H1 (cell line): ENCODE data around the gene DYRK1A. TPM values are rescaled to one million over a fixed set of nuclear protein-coding genes. Genes with fewer than 3 reads are reported as not detected.

Experiments
- CTCF ChIA-PET: fragments of 300-600 bp; sonication (Branson Sonifier 250); formaldehyde crosslinking; loops from one replicate; lab custom pipeline; 2021; ENCODE audit not compliant: partially characterized antibody; lab: Charles Lee
- POLR2A ChIA-PET: fragments of 300-600 bp; sonication (Branson Sonifier 250); formaldehyde crosslinking; loops from one replicate; lab custom pipeline; 2021; ENCODE audit warnings: inconsistent platforms; ENCODE audit not compliant: partially characterized antibody; lab: Charles Lee
- DNase-seq, 2 experiments: peaks; one replicate each; pipeline versions ENCODE4 v3.0.0 to v3.0.0-alpha.2; 2010 to 2022; ENCODE audit warnings: low spot score in 2 of 2, low read depth in 1 of 2, mixed read lengths in 1 of 2
- FAIRE-seq: peaks from 2 replicates; lab custom pipeline; 2011; peaks lifted over from hg19 to GRCh38; lab: Jason Lieb, UNC
- H2AFZ ChIP-seq: 2 replicates; pipeline ENCODE4 v1.8.1; 2012; ENCODE audit warnings: low read length, inconsistent platforms
- H2AK5ac ChIP-seq: 2 replicates; pipeline ENCODE4 v1.6.1; 2013; ENCODE audit warnings: low read depth, low read length
- H2BK120ac ChIP-seq: replicated peaks from 2 replicates; pipeline ENCODE3; 2013; ENCODE audit warnings: low read depth, low read length, inconsistent platforms
- H2BK12ac ChIP-seq: 2 replicates; pipeline ENCODE4 v1.6.1; 2013; ENCODE audit warnings: low read depth, low read length
- H2BK15ac ChIP-seq: 2 replicates; pipeline ENCODE4 v1.6.1; 2013; ENCODE audit warnings: low read length
- H2BK20ac ChIP-seq: 2 replicates; pipeline ENCODE4 v1.6.1; 2013; ENCODE audit warnings: low read length
- H2BK5ac ChIP-seq: 2 replicates; pipeline ENCODE4 v1.6.1; 2013; ENCODE audit warnings: low read depth, low read length
- H3K14ac ChIP-seq: 2 replicates; pipeline ENCODE4 v1.6.1; 2013; ENCODE audit warnings: inconsistent platforms; ENCODE audit not compliant: insufficient read length
- H3K18ac ChIP-seq: 2 replicates; pipeline ENCODE4 v1.6.1; 2013; ENCODE audit warnings: low read length; ENCODE audit errors: extremely low read depth
- H3K23ac ChIP-seq: 2 replicates; pipeline ENCODE4 v1.6.1; 2013; ENCODE audit warnings: inconsistent platforms; ENCODE audit not compliant: insufficient read length
- H3K23me2 ChIP-seq: 2 replicates; pipeline ENCODE4 v1.6.1; 2013; ENCODE audit warnings: low read depth, low read length
- H3K27ac ChIP-seq: 2 replicates; pipeline ENCODE4 v1.6.1; 2011; ENCODE audit warnings: low read depth, low read length, inconsistent platforms
- H3K27me3 ChIP-seq, 4 experiments: replicated peaks in 1 of 4; 1 replicate in 1 of 4; 2 replicates in 3 of 4; pipeline versions ENCODE4 v1.6.1 to v1.8.1; 2011 to 2013; ENCODE audit warnings: low read length in 3 of 4, mild to moderate bottlenecking in 3 of 4, inconsistent platforms in 2 of 4, mixed read lengths in 2 of 4, moderate library complexity in 1 of 4; ENCODE audit not compliant: control insufficient read depth in 3 of 4, insufficient read depth in 3 of 4; ENCODE audit errors: extremely low read depth in 1 of 4
- H3K36me3 ChIP-seq, 4 experiments: 2 replicates each; pipeline versions ENCODE4 v1.6.1 to v1.8.1; 2011 to 2013; ENCODE audit warnings: mild to moderate bottlenecking in 4 of 4, low read length in 3 of 4, moderate library complexity in 2 of 4, control low read depth in 1 of 4, inconsistent platforms in 1 of 4; ENCODE audit not compliant: insufficient read depth in 4 of 4, control insufficient read depth in 2 of 4
- H3K4ac ChIP-seq: replicated peaks from 2 replicates; pipeline ENCODE3; 2013; ENCODE audit warnings: low read length, low read depth, mixed read lengths, inconsistent platforms; ENCODE audit not compliant: insufficient read length
- H3K4me1 ChIP-seq, 4 experiments: replicated peaks in 1 of 4; 1 replicate in 1 of 4; 2 replicates in 3 of 4; pipeline versions ENCODE4 v1.6.1 to v1.8.1; 2011 to 2013; ENCODE audit warnings: low read length in 3 of 4, inconsistent platforms in 2 of 4, mixed read lengths in 1 of 4; ENCODE audit not compliant: insufficient read depth in 4 of 4, control insufficient read depth in 3 of 4
- H3K4me2 ChIP-seq, 2 experiments: 2 replicates each; pipeline versions ENCODE4 v1.6.1 to v1.8.1; 2011 to 2013; ENCODE audit warnings: low read depth in 2 of 2, low read length in 2 of 2, control low read depth in 1 of 2, inconsistent platforms in 1 of 2, mild to moderate bottlenecking in 1 of 2; ENCODE audit not compliant: insufficient read depth in 1 of 2
- H3K4me3 ChIP-seq, 4 experiments: fragments of 200-600, 300-600 bp in 1 of 4; sonication (generic), shearing (Covaris generic), sonication (Bioruptor Twin) in 1 of 4; 2 replicates each; pipeline versions ENCODE4 v1.5.1 to v1.8.1; 2011 to 2016; ENCODE audit warnings: low read length in 4 of 4, low read depth in 3 of 4, control low read depth in 2 of 4, inconsistent platforms in 2 of 4, mild to moderate bottlenecking in 2 of 4, mixed read lengths in 1 of 4, moderate library complexity in 1 of 4; ENCODE audit not compliant: insufficient read depth in 2 of 4; ENCODE audit errors: extremely low read depth in 1 of 4
- H3K56ac ChIP-seq: replicated peaks from 2 replicates; pipeline ENCODE3; 2013; ENCODE audit warnings: low read depth, mild to moderate bottlenecking, mixed read lengths, low read length, inconsistent platforms; ENCODE audit not compliant: insufficient read length
- H3K79me1 ChIP-seq: 2 replicates; pipeline ENCODE4 v1.6.1; 2013; ENCODE audit warnings: low read depth, low read length, control low read depth
- H3K79me2 ChIP-seq, 2 experiments: 2 replicates each; pipeline versions ENCODE4 v1.6.1 to v1.8.1; 2012 to 2013; ENCODE audit warnings: low read length in 2 of 2, mild to moderate bottlenecking in 2 of 2, inconsistent platforms in 1 of 2; ENCODE audit not compliant: insufficient read depth in 2 of 2, control insufficient read depth in 1 of 2
- H3K9ac ChIP-seq, 4 experiments: replicated peaks in 1 of 4; 1 replicate in 1 of 4; 2 replicates in 3 of 4; pipeline versions ENCODE4 v1.6.1 to v1.8.1; 2011 to 2013; ENCODE audit warnings: low read depth in 3 of 4, low read length in 3 of 4, control low read depth in 2 of 4, mild to moderate bottlenecking in 2 of 4, moderate library complexity in 2 of 4, inconsistent platforms in 1 of 4; ENCODE audit errors: extremely low read depth in 1 of 4
- H3K9me3 ChIP-seq, 2 experiments: 2 replicates each; pipeline versions ENCODE4 v1.6.1 to v1.8.1; 2012 to 2013; ENCODE audit warnings: mild to moderate bottlenecking in 2 of 2, moderate library complexity in 2 of 2, control low read depth in 1 of 2, inconsistent platforms in 1 of 2, low read depth in 1 of 2, low read length in 1 of 2, mixed read lengths in 1 of 2; ENCODE audit not compliant: insufficient read depth in 2 of 2
- H4K20me1 ChIP-seq, 2 experiments: replicated peaks in 1 of 2; 2 replicates each; pipeline versions ENCODE3 to v1.8.1; 2011 to 2013; ENCODE audit warnings: inconsistent platforms in 2 of 2, low read length in 2 of 2, mild to moderate bottlenecking in 1 of 2; ENCODE audit not compliant: insufficient read depth in 2 of 2, control insufficient read depth in 1 of 2
- H4K5ac ChIP-seq: 2 replicates; pipeline ENCODE4 v1.6.1; 2013; ENCODE audit warnings: low read length, low read depth, mixed read lengths, inconsistent platforms; ENCODE audit not compliant: insufficient read length
- H4K8ac ChIP-seq: 2 replicates; pipeline ENCODE4 v1.8.0; 2013; ENCODE audit warnings: mild to moderate bottlenecking, moderate library complexity, low read length, inconsistent platforms; ENCODE audit not compliant: insufficient read depth; ENCODE audit errors: extremely low read depth
- H4K91ac ChIP-seq: replicated peaks from 2 replicates; pipeline ENCODE3; 2013; ENCODE audit warnings: low read length, mixed read lengths, inconsistent platforms; ENCODE audit not compliant: insufficient read length
- BACH1 ChIP-seq: IDR thresholded peaks from 2 replicates; pipeline ENCODE4 v1.6.1; 2012; ENCODE audit warnings: low read length, improper control_type of control experiment
- CHD1 ChIP-seq: IDR thresholded peaks from 2 replicates; pipeline ENCODE4 v1.6.1; 2012; ENCODE audit warnings: low read depth, low read length, improper control_type of control experiment
- E2F6 ChIP-seq: IDR thresholded peaks from 2 replicates; pipeline ENCODE4 v1.6.1; 2012; ENCODE audit warnings: inconsistent platforms
- GTF2F1 ChIP-seq: IDR thresholded peaks from 2 replicates; pipeline ENCODE4 v1.6.1; 2012; ENCODE audit warnings: low read depth, low read length, improper control_type of control experiment, borderline replicate concordance
- POLR2A ChIP-seq, 2 experiments: IDR thresholded peaks; 1 replicate in 1 of 2; 2 replicates in 1 of 2; pipeline ENCODE4 v1.6.1; 2011; ENCODE audit warnings: low read depth in 2 of 2, low read length in 2 of 2, mild to moderate bottlenecking in 2 of 2; ENCODE audit errors: control extremely low read depth in 1 of 2
- RAD21 ChIP-seq, 2 experiments: IDR thresholded peaks in 1 of 2; conservative IDR thresholded peaks in 1 of 2; 2 replicates each; pipeline ENCODE4 v1.6.1; 2011; ENCODE audit warnings: low read depth in 2 of 2, low read length in 2 of 2, improper control_type of control experiment in 1 of 2, inconsistent platforms in 1 of 2, mild to moderate bottlenecking in 1 of 2, moderate library complexity in 1 of 2
- RBBP5 ChIP-seq: IDR thresholded peaks from 2 replicates; pipeline ENCODE4 v1.7.1; 2012; ENCODE audit warnings: low read depth, mild to moderate bottlenecking, inconsistent platforms, low read length, moderate library complexity, borderline replicate concordance
- TCF12 ChIP-seq: IDR thresholded peaks from 2 replicates; pipeline ENCODE4 v1.6.1; 2011; ENCODE audit warnings: low read depth, mild to moderate bottlenecking, low read length
- USF2 ChIP-seq: IDR thresholded peaks from 2 replicates; pipeline ENCODE4 v1.6.1; 2011; ENCODE audit warnings: low read length, improper control_type of control experiment
- WGBS, 2 experiments: shearing (Covaris generic) in 1 of 2; methylation state at CpG; one replicate each; pipeline versions ENCODE4 v1.1.6 to v1.1.7; 2013 to 2015; ENCODE audit warnings: low lambda C conversion rate in 2 of 2, mixed read lengths in 2 of 2, inconsistent platforms in 1 of 2, low coverage in 1 of 2, missing lambda C conversion rate in 1 of 2; ENCODE audit not compliant: insufficient replicate concordance in 2 of 2, insufficient coverage in 1 of 2, insufficient read length in 1 of 2; ENCODE audit errors: extremely low coverage in 1 of 2, missing lambda C conversion rate in 1 of 2; 5-methylcytosine and 5-hydroxymethylcytosine counted together
- polyA plus RNA-seq, 7 experiments: library from polyadenylated mRNA; depleted of rRNA in 3 of 7; stranded (reverse) in 5 of 7; unstranded in 2 of 7; fragments of >200 nt in 5 of 7; fragments of 200-250 nt in 2 of 7; gene quantifications; 1 replicate in 5 of 7; 2 replicates in 1 of 7; 4 replicates in 1 of 7; pipeline versions ENCODE4 v1.2.1 to v1.2.3, GENCODE V29; 2011 to 2013; ENCODE audit warnings: missing spikeins in 2 of 7, mixed read lengths in 2 of 7
- total RNA-seq: library from RNA; stranded (reverse); fragmentation: NEBNext Ultra II Directional; extraction: Animal tissue kit (Norgen Biotek cat#: 25700); gene quantifications from 2 replicates; pipeline ENCODE4 v1.2.1, GENCODE V29; 2021

Gene DYRK1A
- total and polyA plus RNA-seq, 2 of the 8 experiments (the other 6 are each of a cell fraction or from before 2014, with no cell fraction given) = 61.1 to 62.2 TPM

GRCh38 chr21:37416914-37417313, 50.3 kb downstream of the DYRK1A start:
- no peak overlapping the region for H3K18ac ChIP-seq
- peaks cover 0 to 5% (median 3%) of the 10 kb centered on the region in 4 experiments; a peak in 3 of 7 replicates for H3K4me1 ChIP-seq
- FAIRE-seq (no peak), DNase-seq (no peak)
- H3K4me2 ChIP-seq = no peak overlapping the region
- no peaks in the 10 kb centered on the region for H3K27me3 ChIP-seq
- H3K79me1 ChIP-seq = peaks cover 3% of the 10 kb centered on the region; the same call in 1 of the 2 replicates
- WGBS, 2 experiments = 100% methylated on average over 2 of the region's 2 CpGs; no CpG with 5 or more reads in 1 of the 2 experiments
- no peak overlapping the region for H2BK12ac ChIP-seq
- no peak overlapping the region for H3K4ac ChIP-seq
- POLR2A ChIA-PET = interaction anchor here (1.0 to 1.3 kb wide), 2 partner anchors 8 to 51 kb away, joined by 3 to 4 read pairs; partner anchors contain the start of gene DYRK1A
- H3K36me3 ChIP-seq = peaks cover 0 to 5% (median 0%) of the 10 kb centered on the region in 4 experiments; a peak in 1 of 8 replicates
- no peak overlapping the region for H2AFZ ChIP-seq
- H3K56ac ChIP-seq = no peak overlapping the region
- peaks cover 26 to 100% of the 10 kb centered on the region in 2 experiments for H3K79me2 ChIP-seq
- TF ChIP-seq BACH1 (no peak), E2F6 (no peak), CHD1 (no peak), RBBP5 (no peak), USF2 (no peak), TCF12 (no peak), RAD21 (IDR thresholded peaks at IDR 0.05 in 1 of 2, conservative IDR thresholded peaks at IDR 0.05 in 1 of 2; ENCODE audit: low read depth in 2 of 2, low read length in 2 of 2) (no peak), GTF2F1 (no peak), POLR2A (IDR thresholded peaks at IDR 0.05; ENCODE audit: control extremely low read depth in 1 of 2, low read depth in 2 of 2, low read length in 2 of 2) (no peak)
- H2BK120ac ChIP-seq = no peak overlapping the region
- no peak overlapping the region for H4K5ac ChIP-seq
- no peak overlapping the region for H3K23ac ChIP-seq
- H2BK5ac ChIP-seq = no peak overlapping the region
- no peak overlapping the region for H2BK20ac ChIP-seq
- H3K9me3 ChIP-seq = no peaks in the 10 kb centered on the region
- H3K27ac ChIP-seq = no peak overlapping the region
- CTCF ChIA-PET = no interaction called here
- H3K14ac ChIP-seq = no peak overlapping the region
- H4K91ac ChIP-seq = no peak overlapping the region
- no peak overlapping the region for H3K4me3 ChIP-seq
- H3K9ac ChIP-seq = no peak overlapping the region
- no peaks in the 10 kb centered on the region for H3K23me2 ChIP-seq
- no peak overlapping the region for H2BK15ac ChIP-seq
- H2AK5ac ChIP-seq = no peak overlapping the region
- no peak overlapping the region for H4K8ac ChIP-seq
- H4K20me1 ChIP-seq = peaks cover 22 to 34% of the 10 kb centered on the region in 2 experiments
